ENCODE data around the gene KDM6B. TPM values are rescaled to one million over a fixed set of nuclear protein-coding genes. Genes with fewer than 3 reads are reported as not detected.

The KDM6B gene, protein sequence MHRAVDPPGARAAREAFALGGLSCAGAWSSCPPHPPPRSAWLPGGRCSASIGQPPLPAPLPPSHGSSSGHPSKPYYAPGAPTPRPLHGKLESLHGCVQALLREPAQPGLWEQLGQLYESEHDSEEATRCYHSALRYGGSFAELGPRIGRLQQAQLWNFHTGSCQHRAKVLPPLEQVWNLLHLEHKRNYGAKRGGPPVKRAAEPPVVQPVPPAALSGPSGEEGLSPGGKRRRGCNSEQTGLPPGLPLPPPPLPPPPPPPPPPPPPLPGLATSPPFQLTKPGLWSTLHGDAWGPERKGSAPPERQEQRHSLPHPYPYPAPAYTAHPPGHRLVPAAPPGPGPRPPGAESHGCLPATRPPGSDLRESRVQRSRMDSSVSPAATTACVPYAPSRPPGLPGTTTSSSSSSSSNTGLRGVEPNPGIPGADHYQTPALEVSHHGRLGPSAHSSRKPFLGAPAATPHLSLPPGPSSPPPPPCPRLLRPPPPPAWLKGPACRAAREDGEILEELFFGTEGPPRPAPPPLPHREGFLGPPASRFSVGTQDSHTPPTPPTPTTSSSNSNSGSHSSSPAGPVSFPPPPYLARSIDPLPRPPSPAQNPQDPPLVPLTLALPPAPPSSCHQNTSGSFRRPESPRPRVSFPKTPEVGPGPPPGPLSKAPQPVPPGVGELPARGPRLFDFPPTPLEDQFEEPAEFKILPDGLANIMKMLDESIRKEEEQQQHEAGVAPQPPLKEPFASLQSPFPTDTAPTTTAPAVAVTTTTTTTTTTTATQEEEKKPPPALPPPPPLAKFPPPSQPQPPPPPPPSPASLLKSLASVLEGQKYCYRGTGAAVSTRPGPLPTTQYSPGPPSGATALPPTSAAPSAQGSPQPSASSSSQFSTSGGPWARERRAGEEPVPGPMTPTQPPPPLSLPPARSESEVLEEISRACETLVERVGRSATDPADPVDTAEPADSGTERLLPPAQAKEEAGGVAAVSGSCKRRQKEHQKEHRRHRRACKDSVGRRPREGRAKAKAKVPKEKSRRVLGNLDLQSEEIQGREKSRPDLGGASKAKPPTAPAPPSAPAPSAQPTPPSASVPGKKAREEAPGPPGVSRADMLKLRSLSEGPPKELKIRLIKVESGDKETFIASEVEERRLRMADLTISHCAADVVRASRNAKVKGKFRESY (N-terminal part only)
- total RNA-seq = 2.9 and 6.0 TPM in 2 replicates

DNA sequence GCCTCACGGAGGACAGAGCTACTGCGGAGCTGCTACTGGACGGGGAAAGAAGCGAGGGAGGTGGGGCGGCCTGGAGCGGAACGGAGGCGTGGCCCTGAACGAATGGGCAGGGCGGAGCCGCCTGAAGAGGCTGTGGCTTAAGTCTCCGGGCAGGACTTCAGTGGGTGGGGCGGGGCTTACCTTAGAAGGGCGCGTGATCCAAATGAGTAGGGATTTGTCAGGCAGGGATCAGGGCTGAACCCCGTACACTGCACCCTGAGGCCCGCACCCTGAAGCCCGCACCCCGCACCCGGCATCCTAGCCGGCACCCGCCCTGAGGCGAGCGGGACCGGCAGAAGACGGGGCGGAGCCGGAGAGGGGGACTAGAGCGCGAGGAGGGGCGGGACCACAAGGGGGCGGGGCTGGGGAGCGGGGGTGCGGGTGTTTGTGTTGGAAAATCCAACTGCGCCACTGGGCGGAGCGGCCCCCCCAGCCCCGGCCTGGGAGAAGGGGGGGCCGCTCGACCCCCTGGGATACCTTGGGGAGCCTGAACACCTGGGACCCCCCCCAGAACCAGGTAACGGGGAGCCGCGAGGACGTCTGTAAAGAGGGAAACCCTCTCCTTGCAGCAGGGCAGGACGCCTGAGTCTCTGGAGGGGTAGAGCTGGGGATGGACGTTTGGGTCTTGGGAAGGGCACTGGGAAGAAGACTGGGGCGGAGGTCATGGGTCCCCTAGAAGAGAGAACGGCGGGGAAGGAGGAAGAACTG is at the start of gene KDM6B:
Gene KDM6B, plus strand, starts transcription at position 423 of the 747 bp plus-strand sequence. CDS start 11,338 bp downstream, outside the sequence.
- DNase-seq (ENCODE audit: low read depth) (peak; percentile 86), FAIRE-seq (peak; percentile 72)
- TF ChIP-seq, protein P1, sequence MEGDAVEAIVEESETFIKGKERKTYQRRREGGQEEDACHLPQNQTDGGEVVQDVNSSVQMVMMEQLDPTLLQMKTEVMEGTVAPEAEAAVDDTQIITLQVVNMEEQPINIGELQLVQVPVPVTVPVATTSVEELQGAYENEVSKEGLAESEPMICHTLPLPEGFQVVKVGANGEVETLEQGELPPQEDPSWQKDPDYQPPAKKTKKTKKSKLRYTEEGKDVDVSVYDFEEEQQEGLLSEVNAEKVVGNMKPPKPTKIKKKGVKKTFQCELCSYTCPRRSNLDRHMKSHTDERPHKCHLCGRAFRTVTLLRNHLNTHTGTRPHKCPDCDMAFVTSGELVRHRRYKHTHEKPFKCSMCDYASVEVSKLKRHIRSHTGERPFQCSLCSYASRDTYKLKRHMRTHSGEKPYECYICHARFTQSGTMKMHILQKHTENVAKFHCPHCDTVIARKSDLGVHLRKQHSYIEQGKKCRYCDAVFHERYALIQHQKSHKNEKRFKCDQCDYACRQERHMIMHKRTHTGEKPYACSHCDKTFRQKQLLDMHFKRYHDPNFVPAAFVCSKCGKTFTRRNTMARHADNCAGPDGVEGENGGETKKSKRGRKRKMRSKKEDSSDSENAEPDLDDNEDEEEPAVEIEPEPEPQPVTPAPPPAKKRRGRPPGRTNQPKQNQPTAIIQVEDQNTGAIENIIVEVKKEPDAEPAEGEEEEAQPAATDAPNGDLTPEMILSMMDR (IDR thresholded peaks at IDR 0.05; ENCODE audit: insufficient read depth, low read length, severe bottlenecking) = no peak
- Histone ChIP-seq H3K36me3 (ENCODE audit: control insufficient read depth, insufficient read depth, low read length) (no peaks in the 10 kb centered on the region), H3K4me3 (ENCODE audit: low read depth, low read length) (peak within 1 kb of the TSS; percentile 79), H3K27me3 (ENCODE audit: control insufficient read depth, insufficient read depth, low read length) (peaks cover 1% of the 10 kb centered on the region)

DNA sequence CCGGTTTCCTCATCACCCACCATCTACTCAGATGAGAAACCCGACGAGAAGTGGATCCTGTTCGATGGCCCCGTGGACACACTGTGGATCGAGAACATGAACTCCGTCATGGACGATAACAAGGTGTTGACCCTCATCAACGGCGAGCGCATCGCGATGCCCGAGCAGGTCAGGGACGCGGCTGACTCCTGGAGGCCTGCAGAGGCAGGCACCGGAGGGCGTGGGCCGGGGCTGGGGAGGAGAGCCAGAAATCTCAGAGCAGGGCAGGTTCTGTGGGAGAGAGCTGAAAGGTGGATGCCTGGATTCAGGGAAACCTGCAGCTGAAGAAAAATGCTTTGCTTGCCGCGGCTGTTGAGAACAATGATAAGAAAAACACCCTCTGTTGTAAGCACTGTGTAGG is 47.2 kb upstream of the KDM6B start:
- DNase-seq (ENCODE audit: low read depth) (no peak), FAIRE-seq (no peak)
- Histone ChIP-seq H3K36me3 (ENCODE audit: control insufficient read depth, insufficient read depth, low read length) (no peaks in the 10 kb centered on the region), H3K27me3 (ENCODE audit: control insufficient read depth, insufficient read depth, low read length) (no peaks in the 10 kb centered on the region), H3K4me3 (ENCODE audit: low read depth, low read length) (no peak overlapping the region)
- TF ChIP-seq, protein P1 (IDR thresholded peaks at IDR 0.05; ENCODE audit: insufficient read depth, low read length, severe bottlenecking) = no peak

DNA sequence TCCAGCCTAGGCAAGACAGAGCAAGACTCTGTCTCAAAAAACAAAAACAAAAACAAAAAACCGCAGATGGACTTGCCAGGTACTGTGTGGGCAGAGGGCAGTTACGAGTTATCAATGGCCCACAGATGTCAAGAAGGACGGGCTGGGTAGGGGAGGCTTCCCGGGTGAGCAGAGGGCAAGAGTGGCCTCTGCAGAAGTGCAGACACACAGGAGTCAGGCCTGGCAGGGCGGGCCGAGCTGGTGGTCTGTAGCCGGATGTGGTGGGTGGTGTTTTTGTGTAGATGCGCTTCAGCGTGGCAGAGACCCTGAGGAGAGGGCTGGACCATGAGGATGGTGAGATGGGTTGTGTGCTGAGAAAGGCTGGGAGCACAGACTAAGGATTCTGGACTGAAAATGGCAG is 44.9 kb upstream of the KDM6B start:
- FAIRE-seq (no peak), DNase-seq (ENCODE audit: low read depth) (no peak)

DNA sequence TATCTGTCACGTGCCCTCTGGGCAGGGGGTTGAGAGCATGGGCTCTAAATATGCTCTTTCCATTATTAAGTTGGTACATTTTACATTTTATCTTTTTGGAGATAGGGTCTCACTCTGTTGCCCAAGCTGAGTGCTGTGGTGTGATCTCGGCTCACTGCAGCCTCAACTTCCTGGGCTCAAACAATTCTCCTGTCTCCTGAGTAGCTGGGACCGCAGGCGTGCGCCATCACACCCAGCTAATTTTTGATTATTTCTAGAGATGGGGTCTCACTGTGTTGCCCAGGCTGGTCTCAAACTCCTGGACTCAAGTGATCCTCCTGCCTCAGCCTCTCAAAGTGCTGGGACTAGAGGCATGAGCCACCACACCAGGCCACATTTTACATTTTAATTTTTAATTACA is 43.9 kb upstream of the KDM6B start:
- FAIRE-seq (no peak), DNase-seq (ENCODE audit: low read depth) (no peak)
- TF ChIP-seq, protein P1 (IDR thresholded peaks at IDR 0.05; ENCODE audit: insufficient read depth, low read length, severe bottlenecking) = no peak
- Histone ChIP-seq H3K36me3 (ENCODE audit: control insufficient read depth, insufficient read depth, low read length) (no peaks in the 10 kb centered on the region), H3K4me3 (ENCODE audit: low read depth, low read length) (no peak overlapping the region), H3K27me3 (ENCODE audit: control insufficient read depth, insufficient read depth, low read length) (no peaks in the 10 kb centered on the region)

More for the DNA sequence above, 44.9 kb upstream of the KDM6B start:
- no peaks in the 10 kb centered on the region for H3K36me3 ChIP-seq (ENCODE audit: control insufficient read depth, insufficient read depth, low read length)
- TF ChIP-seq, protein P1 (IDR thresholded peaks at IDR 0.05; ENCODE audit: insufficient read depth, low read length, severe bottlenecking) = no peak
- no peaks in the 10 kb centered on the region for H3K27me3 ChIP-seq (ENCODE audit: control insufficient read depth, insufficient read depth, low read length)
- H3K4me3 ChIP-seq (ENCODE audit: low read depth, low read length) = no peak overlapping the region

DNA sequence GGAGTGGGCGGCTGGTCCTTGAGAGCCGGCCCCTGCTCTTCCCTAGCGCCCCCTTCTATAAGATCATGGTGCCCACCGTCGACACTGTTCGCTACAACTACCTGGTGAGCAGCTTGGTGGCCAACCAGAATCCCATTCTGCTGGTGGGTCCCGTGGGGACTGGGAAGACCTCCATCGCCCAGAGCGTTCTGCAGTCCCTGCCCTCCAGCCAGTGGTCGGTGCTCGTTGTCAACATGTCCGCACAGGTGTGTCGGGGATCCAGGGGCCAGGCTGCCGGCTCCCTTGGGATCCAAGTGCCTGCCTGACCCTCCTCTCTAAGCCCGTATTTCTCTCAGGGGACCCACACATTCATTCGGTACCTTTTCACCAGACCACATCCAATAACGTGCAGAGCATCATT is 41.4 kb upstream of the KDM6B start:
- peak; percentile 84 for FAIRE-seq
- H3K36me3 ChIP-seq (ENCODE audit: control insufficient read depth, insufficient read depth, low read length) = no peaks in the 10 kb centered on the region
- DNase-seq (ENCODE audit: low read depth) = no peak
- no peak overlapping the region for H3K4me3 ChIP-seq (ENCODE audit: low read depth, low read length)
- peaks cover under 1% of the 10 kb centered on the region for H3K27me3 ChIP-seq (ENCODE audit: control insufficient read depth, insufficient read depth, low read length)
- TF ChIP-seq, protein P1 (IDR thresholded peaks at IDR 0.05; ENCODE audit: insufficient read depth, low read length, severe bottlenecking) = no peak
